ENCODE results near the gene ABLIM2. TPM values are rescaled to one million over a fixed set of nuclear protein-coding genes. Genes with fewer than 3 reads are reported as not detected.
"Not testable (repeated sequence)": the region's sequence is repeated elsewhere in the genome, so short reads cannot be mapped to it uniquely, and the experiment has no call there.

Gene ABLIM2
- total RNA-seq, 2 experiments from 2014 or later = 0.13 TPM; not detected in 1

DNA sequence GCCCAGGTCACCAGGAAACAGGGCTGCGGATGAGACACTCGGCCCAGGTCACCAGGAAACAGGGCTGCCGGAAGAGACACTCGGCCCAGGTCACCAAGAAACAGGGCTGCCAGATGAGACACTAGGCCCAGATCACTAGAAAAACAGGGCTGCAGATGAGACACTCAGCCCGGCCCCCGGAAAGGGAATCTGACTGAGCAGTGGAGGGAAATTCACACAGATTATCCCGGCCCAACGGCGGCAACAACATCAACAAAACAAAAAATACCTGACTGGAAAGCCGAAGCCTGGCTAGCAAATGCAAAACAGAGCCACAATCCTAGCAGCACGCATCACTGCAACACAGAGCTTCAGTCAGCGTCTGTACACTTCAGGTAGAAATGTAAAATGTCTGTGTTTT, 239.6 kb downstream of the ABLIM2 start:
- CTCF ChIA-PET = no interaction called here

DNA sequence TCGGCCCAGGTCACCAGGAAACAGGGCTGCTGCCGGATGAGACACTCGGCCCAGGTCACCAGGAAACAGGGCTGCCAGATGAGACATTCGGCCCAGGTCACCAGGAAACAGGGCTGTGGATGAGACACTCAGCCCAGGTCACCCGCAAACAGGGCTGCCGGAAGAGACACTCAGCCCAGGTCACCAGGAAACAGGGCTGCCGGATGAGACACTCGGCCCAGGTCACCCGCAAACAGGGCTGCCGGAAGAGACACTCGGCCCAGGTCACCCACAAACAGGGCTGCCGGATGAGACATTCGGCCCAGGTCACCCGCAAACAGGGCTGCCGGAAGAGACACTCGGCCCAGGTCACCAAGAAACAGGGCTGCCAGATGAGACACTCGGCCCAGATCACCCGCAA, 240.4 kb downstream of the ABLIM2 start:
- H3K36me3 Mint-ChIP-seq (ENCODE audit: low read depth); H3K4me1 Mint-ChIP-seq; DNase-seq; H3K4me3 Mint-ChIP-seq; H3K27me3 Mint-ChIP-seq; CTCF ChIA-PET; POLR2A ChIA-PET; H3K27ac Mint-ChIP-seq; H3K9me3 Mint-ChIP-seq: not testable (repeated sequence)

More for the DNA sequence above, 239.6 kb downstream of the ABLIM2 start:
- H3K4me1 Mint-ChIP-seq = peaks cover 7% of the 10 kb centered on the region
- no peaks in the 10 kb centered on the region for H3K9me3 Mint-ChIP-seq
- no peak for DNase-seq
- H3K27me3 Mint-ChIP-seq = no peaks in the 10 kb centered on the region
- no peaks in the 10 kb centered on the region for H3K36me3 Mint-ChIP-seq (ENCODE audit: low read depth)
- H3K27ac Mint-ChIP-seq = no peak overlapping the region
- no peak overlapping the region for H3K4me3 Mint-ChIP-seq
- POLR2A ChIA-PET = no interaction called here

DNA sequence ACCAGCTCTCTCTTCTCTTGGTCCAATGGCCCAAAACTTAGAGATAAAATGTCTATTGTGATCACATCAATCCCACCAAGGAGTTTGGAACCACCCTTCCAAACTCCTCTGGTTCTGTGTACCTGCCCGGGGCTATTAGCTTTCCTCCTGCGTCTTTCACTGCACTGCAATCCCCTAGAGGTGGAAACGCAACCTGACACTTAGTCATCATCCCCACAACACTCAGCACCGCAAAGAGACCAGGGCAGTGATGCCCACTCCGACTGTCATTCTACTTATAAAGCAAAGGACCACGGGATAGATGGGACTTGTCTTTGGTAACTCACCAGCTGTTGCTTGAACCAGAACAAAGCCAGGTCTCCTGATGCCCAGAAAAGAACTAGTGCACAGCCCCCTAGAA, 240.9 kb downstream of the ABLIM2 start:
- H3K9me3 Mint-ChIP-seq = no peaks in the 10 kb centered on the region

DNA sequence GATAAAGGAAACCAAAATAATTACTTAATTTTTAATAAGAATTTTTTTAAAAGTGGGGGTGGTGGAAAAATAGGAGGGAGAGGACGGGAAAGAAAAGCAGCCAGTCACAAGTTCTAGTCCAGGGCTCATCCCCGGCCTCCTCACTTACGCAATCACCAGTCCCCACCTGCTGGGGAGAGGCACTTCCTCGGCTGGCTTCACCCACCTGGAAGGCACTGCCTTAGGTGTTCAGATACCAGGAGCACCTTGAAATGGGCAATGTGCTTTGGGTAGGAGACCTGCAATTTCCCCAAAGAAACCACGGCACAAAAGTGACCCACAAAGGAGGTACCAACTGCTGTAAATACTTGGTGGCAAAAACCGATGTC, 242.8 kb downstream of the ABLIM2 start:
- Mint-ChIP-seq H3K27me3 (no peaks in the 10 kb centered on the region), H3K9me3 (no peaks in the 10 kb centered on the region), H3K4me3 (no peak overlapping the region), H3K36me3 (ENCODE audit: low read depth) (no peaks in the 10 kb centered on the region), H3K27ac (no peak overlapping the region), H3K4me1 (peaks cover 7% of the 10 kb centered on the region)
- ChIA-PET POLR2A (no interaction called here), CTCF (interaction anchor here (0.7 kb wide), 1 partner anchor 20 kb away, joined by 4 read pairs; no protein-coding TSS in a partner anchor)
- no peak for DNase-seq

More for the DNA sequence above, 240.9 kb downstream of the ABLIM2 start:
- no peaks in the 10 kb centered on the region for H3K27me3 Mint-ChIP-seq
- H3K27ac Mint-ChIP-seq = no peak overlapping the region
- ChIA-PET POLR2A (no interaction called here), CTCF (no interaction called here)
- peaks cover 7% of the 10 kb centered on the region for H3K4me1 Mint-ChIP-seq
- DNase-seq = no peak
- H3K36me3 Mint-ChIP-seq (ENCODE audit: low read depth) = no peaks in the 10 kb centered on the region
- no peak overlapping the region for H3K4me3 Mint-ChIP-seq

Other genes starting within 250 kb of the ABLIM2 start
- 1 to 10 TPM; 5.9 to 6.5 TPM for gene AFAP1, start 219.0 kb downstream of the ABLIM2 start, total RNA-seq
- 10 to 100 TPM; 16.8 to 19.5 TPM for gene SH3TC1, start 40.5 kb upstream of the ABLIM2 start, total RNA-seq
- gene HTRA3, start 110.9 kb upstream of the ABLIM2 start, total RNA-seq = not detected

Measured in activated CD4-positive, alpha-beta memory T cell treated with anti-CD3 and anti-CD28 coated beads, Interleukin-2, amount 10 ng/mL, durations not matched to agents 7 days and 5 days (primary cell).